Endodermal cell (in vitro differentiated cells): ENCODE results near the gene OR10A4. TPM values are rescaled to one million over a fixed set of nuclear protein-coding genes. Genes with fewer than 3 reads are reported as not detected.

Experiments
- DNase-seq: peaks from one replicate; pipeline ENCODE4 v3.0.0-alpha.2; 2017
- H3K27ac ChIP-seq: 2 replicates; pipeline ENCODE4 v1.5.1; 2013; ENCODE audit warnings: mild to moderate bottlenecking, low read depth, low read length, moderate library complexity
- H3K27me3 ChIP-seq: 2 replicates; pipeline ENCODE4 v1.6.1; 2013; ENCODE audit warnings: mild to moderate bottlenecking, low read length, moderate library complexity; ENCODE audit not compliant: insufficient read depth, control insufficient read depth, poor library complexity, severe bottlenecking
- H3K36me3 ChIP-seq: 2 replicates; pipeline ENCODE4 v1.7.0; 2013; ENCODE audit warnings: mild to moderate bottlenecking, low read length, moderate library complexity; ENCODE audit not compliant: control insufficient read depth, insufficient read depth
- H3K4me1 ChIP-seq: one replicate; pipeline ENCODE4 v1.7.0; 2013; ENCODE audit warnings: low read length; ENCODE audit not compliant: control insufficient read depth, insufficient read depth
- H3K4me3 ChIP-seq: 2 replicates; pipeline ENCODE4 v1.5.1; 2013; ENCODE audit warnings: mild to moderate bottlenecking, low read length, moderate library complexity
- H3K9ac ChIP-seq: 2 replicates; pipeline ENCODE4 v1.6.1; 2013; ENCODE audit warnings: mild to moderate bottlenecking, low read length, moderate library complexity; ENCODE audit not compliant: poor library complexity, severe bottlenecking; ENCODE audit errors: extremely low read depth
- H3K9me3 ChIP-seq: 2 replicates; pipeline ENCODE4 v1.6.1; 2013; ENCODE audit warnings: mild to moderate bottlenecking, low read length, moderate library complexity; ENCODE audit not compliant: control insufficient read depth
- H3K27ac Mint-ChIP-seq: 2 replicates; pipeline ENCODE4 v1.8.0; 2020; ENCODE audit warnings: mixed read lengths
- H3K27me3 Mint-ChIP-seq: 2 replicates; pipeline ENCODE4 v1.8.0; 2021; ENCODE audit warnings: mild to moderate bottlenecking, mixed read lengths; ENCODE audit not compliant: insufficient read depth
- H3K36me3 Mint-ChIP-seq: 2 replicates; pipeline ENCODE4 v1.8.0; 2020; ENCODE audit warnings: low read depth, mixed read lengths
- H3K4me1 Mint-ChIP-seq: 2 replicates; pipeline ENCODE4 v1.8.0; 2020; ENCODE audit warnings: mixed read lengths
- H3K4me3 Mint-ChIP-seq: 2 replicates; pipeline ENCODE4 v1.8.0; 2020; ENCODE audit warnings: mild to moderate bottlenecking, moderate library complexity, mixed read lengths
- H3K9me3 Mint-ChIP-seq: 2 replicates; pipeline ENCODE4 v1.8.0; 2020; ENCODE audit warnings: mild to moderate bottlenecking, mixed read lengths
- WGBS, 2 experiments: methylation state at CpG; one replicate each; pipeline versions ENCODE4 v1.1.5 to v1.1.7; 2013; ENCODE audit warnings: missing lambda C conversion rate in 2 of 2, mixed read lengths in 1 of 2; ENCODE audit not compliant: insufficient coverage in 1 of 2, insufficient read length in 1 of 2; 5-methylcytosine and 5-hydroxymethylcytosine counted together
- total RNA-seq, 2 donors: library from RNA; stranded (reverse); fragmentation: NEBNext Ultra II Directional in 1 of 2; extraction: Animal tissue kit (Norgen Biotek cat#: 25700) in 1 of 2; gene quantifications; 2 replicates in 1 of 2; 3 replicates in 1 of 2; pipeline ENCODE4 v1.2.1, GENCODE V29; 2021
- TF ChIP-seq, protein P1 (sequence below): fragments of 200-600 bp; sonication (generic); conservative IDR thresholded peaks from 2 replicates; pipeline ENCODE4 v1.5.0; 2021; ENCODE audit warnings: antibody characterized with exemption, mild to moderate bottlenecking

The OR10A4 gene
- total RNA-seq, 2 donors from 2014 or later: not detected

DNA sequence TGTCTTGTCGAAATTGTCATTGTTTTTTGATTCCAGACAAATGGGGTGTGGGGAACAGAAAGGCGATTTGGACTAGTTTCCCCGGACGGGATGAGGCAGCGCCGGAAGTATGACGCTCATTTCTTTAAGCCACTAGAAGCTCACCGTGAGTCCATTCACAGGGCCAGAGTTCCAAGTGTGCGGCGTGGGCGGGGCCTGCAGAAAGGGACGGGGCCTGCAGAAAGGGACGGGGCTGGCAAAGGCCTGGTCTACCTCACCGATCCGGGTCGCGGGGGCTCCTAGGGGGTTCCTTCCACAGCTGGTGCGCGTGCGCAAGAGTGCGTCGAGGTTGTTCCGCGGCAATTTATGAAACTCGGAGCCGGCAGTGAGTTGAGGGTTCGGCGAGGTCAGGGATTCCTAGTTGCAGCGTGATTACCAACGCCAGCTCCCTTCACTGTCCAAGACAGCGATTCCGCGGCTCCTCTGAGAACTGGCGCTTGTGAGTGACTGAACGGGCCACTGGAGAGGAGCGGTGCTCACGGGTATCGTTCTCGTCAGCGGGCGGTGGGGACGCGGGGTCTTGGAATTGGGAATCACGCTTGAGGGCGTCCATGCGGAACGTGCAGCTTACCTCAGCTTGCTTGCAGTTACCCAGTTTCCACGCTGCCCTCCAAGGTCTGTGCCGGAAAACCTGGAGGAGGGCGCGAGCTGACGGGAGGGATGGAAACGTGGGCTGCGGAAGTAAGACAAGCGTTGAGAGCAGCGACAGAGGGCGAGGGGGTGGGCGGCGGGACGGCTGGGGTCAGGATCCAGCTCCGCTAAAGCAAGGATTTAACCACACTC is 50.0 kb downstream of the OR10A4 start, which contains the start of gene ZNF215:
ZNF215 (plus strand) TSS at position 219 of the 822 bp plus-strand sequence. CDS start 5,847 bp downstream, outside the sequence.
- peaks cover 12% of the 10 kb centered on the region for H3K4me1 Mint-ChIP-seq
- Histone ChIP-seq H3K27ac (no peak within 1 kb of the TSS), H3K9ac (peak within 1 kb of the TSS; percentile 64), H3K9me3 (no peaks in the 10 kb centered on the region), H3K27me3 (no peaks in the 10 kb centered on the region), H3K4me3 (peak within 1 kb of the TSS; percentile 90), H3K36me3 (no peaks in the 10 kb centered on the region), H3K4me1 (no peaks in the 10 kb centered on the region)
- peak within 1 kb of the TSS; percentile 97 for H3K27ac Mint-ChIP-seq
- peak within 1 kb of the TSS; percentile 97 for H3K4me3 Mint-ChIP-seq
- TF ChIP-seq, protein P1, sequence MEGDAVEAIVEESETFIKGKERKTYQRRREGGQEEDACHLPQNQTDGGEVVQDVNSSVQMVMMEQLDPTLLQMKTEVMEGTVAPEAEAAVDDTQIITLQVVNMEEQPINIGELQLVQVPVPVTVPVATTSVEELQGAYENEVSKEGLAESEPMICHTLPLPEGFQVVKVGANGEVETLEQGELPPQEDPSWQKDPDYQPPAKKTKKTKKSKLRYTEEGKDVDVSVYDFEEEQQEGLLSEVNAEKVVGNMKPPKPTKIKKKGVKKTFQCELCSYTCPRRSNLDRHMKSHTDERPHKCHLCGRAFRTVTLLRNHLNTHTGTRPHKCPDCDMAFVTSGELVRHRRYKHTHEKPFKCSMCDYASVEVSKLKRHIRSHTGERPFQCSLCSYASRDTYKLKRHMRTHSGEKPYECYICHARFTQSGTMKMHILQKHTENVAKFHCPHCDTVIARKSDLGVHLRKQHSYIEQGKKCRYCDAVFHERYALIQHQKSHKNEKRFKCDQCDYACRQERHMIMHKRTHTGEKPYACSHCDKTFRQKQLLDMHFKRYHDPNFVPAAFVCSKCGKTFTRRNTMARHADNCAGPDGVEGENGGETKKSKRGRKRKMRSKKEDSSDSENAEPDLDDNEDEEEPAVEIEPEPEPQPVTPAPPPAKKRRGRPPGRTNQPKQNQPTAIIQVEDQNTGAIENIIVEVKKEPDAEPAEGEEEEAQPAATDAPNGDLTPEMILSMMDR: no peak
- no peaks in the 10 kb centered on the region for H3K27me3 Mint-ChIP-seq
- DNase-seq: peak; percentile 97
- peaks cover 8% of the 10 kb centered on the region for H3K36me3 Mint-ChIP-seq
- H3K9me3 Mint-ChIP-seq: no peaks in the 10 kb centered on the region
- WGBS, 2 experiments: 1 to 2% methylated on average over 25 to 61 of the region's 61 CpGs

DNA sequence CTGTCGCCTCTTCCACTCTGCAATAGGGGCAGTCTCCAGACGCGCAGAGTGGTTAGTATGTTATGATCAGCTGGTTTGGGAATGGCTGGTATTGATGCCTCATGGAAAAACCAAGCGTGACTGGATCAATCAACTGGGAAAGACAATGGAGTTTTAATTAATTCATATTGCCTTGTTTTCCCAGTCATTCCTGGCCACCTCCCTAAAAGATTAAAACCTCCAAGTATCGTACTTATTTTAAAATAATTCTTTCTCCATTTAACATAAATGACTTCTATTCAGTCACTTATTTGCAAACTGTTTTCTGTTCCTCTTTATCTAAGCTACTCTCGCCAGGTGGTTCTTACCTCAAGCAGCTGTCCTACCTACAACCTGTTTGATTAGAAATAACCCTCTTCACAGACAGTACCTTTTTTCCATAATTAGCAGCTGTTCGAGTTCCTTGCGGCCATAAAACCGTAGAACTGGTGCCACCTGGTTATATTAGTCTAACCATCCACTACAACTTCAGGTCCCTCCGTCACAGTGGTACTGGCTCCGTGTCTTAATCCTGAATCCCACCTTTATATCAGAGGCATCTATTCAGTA is 50.7 kb downstream of the OR10A4 start:
- H3K27me3 ChIP-seq: no peaks in the 10 kb centered on the region
- peak overlapping the region; percentile 64 for H3K9ac ChIP-seq
- Mint-ChIP-seq H3K36me3 (peaks cover 10% of the 10 kb centered on the region), H3K4me3 (peak overlapping the region; percentile 97), H3K4me1 (peaks cover 12% of the 10 kb centered on the region), H3K27me3 (no peaks in the 10 kb centered on the region), H3K9me3 (no peaks in the 10 kb centered on the region), H3K27ac (peak overlapping the region; percentile 97)
- no peak overlapping the region for H3K27ac ChIP-seq
- H3K4me1 ChIP-seq: no peaks in the 10 kb centered on the region
- DNase-seq: peak; percentile 47
- WGBS, 2 experiments: 22 to 46% methylated on average over 7 to 11 of the region's 11 CpGs
- H3K9me3 ChIP-seq: no peaks in the 10 kb centered on the region
- no peaks in the 10 kb centered on the region for H3K36me3 ChIP-seq
- TF ChIP-seq, protein P1: no peak
- peak overlapping the region; percentile 90 for H3K4me3 ChIP-seq

Other genes with a start within 250 kb of the OR10A4 start
- 10 to 100 TPM; 13.7 to 14.3 TPM for gene DCHS1, start 220.8 kb upstream of the OR10A4 start, total RNA-seq
- 10 to 100 TPM; 57.6 to 72.6 TPM for gene MRPL17, start 193.3 kb upstream of the OR10A4 start, total RNA-seq
- gene OR2AG2, start 104.6 kb upstream of the OR10A4 start, total RNA-seq: under 1 TPM; 0.20 to 0.68 TPM
- not detected for gene OR2AG1, start 93.6 kb upstream of the OR10A4 start, total RNA-seq
- under 1 TPM; 0.09 to 0.51 TPM for gene OR6A2, start 76.9 kb upstream of the OR10A4 start, total RNA-seq
- not detected for gene OR10A5, start 30.9 kb upstream of the OR10A4 start, total RNA-seq
- gene OR10A2, start 13.6 kb upstream of the OR10A4 start, total RNA-seq: not detected
- gene OR2D2, start 15.9 kb downstream of the OR10A4 start, total RNA-seq: 1 to 10 TPM in 1 of 2 donors, not detected in 1; 1.1 TPM
- not detected for gene OR2D3, start 44.4 kb downstream of the OR10A4 start, total RNA-seq
- 10 to 100 TPM in 1 of 2 donors, 1 to 10 TPM in 1; 9.9 to 10.2 TPM for gene ZNF215, start 49.8 kb downstream of the OR10A4 start, total RNA-seq
- gene ZNF214, start 143.7 kb downstream of the OR10A4 start, total RNA-seq: 10 to 100 TPM in 1 of 2 donors, 1 to 10 TPM in 1; 8.0 to 10.8 TPM
- under 1 TPM; 0.33 to 0.66 TPM for gene NLRP14, start 143.9 kb downstream of the OR10A4 start, total RNA-seq
- under 1 TPM in 1 of 2 donors, not detected in 1; 0.18 TPM for gene RBMXL2, start 212.4 kb downstream of the OR10A4 start, total RNA-seq